Loucy (cell line): ENCODE data around the gene SPDYE2.
"Not testable (repeated sequence)": the region's sequence is repeated elsewhere in the genome, so short reads cannot be mapped to it uniquely, and the experiment has no call there.

ENCODE experiments used
- H2AFZ ChIP-seq: fragments of 200-600 bp; sonication (generic); 2 replicates; pipeline ENCODE4 v1.6.0; 2016; ENCODE audit warnings: antibody characterized with exemption, mild to moderate bottlenecking, low read length, moderate library complexity
- H3F3A ChIP-seq: fragments of 200-600 bp; 2 replicates; pipeline ENCODE4 v1.6.0; 2016; ENCODE audit warnings: antibody characterized with exemption, low read depth, mild to moderate bottlenecking
- H3K27me3 ChIP-seq: fragments of 200-600 bp; sonication (generic); 2 replicates; pipeline ENCODE4 v1.6.1; 2014; ENCODE audit warnings: low read length, mild to moderate bottlenecking; ENCODE audit not compliant: insufficient read depth, poor library complexity, severe bottlenecking
- H3K36me3 ChIP-seq: fragments of 200-600 bp; sonication (generic); 2 replicates; pipeline ENCODE4 v1.6.1; 2016; ENCODE audit warnings: low read length; ENCODE audit not compliant: insufficient read depth
- H3K4me1 ChIP-seq: fragments of 200-600 bp; sonication (generic); 2 replicates; pipeline ENCODE4 v1.5.1; 2014; ENCODE audit warnings: low read length, mild to moderate bottlenecking; ENCODE audit not compliant: insufficient read depth, poor library complexity, severe bottlenecking
- H3K4me2 ChIP-seq: fragments of 200-600 bp; sonication (generic); 2 replicates; pipeline ENCODE4 v1.6.0; 2014; ENCODE audit warnings: antibody characterized with exemption, low read length, low read depth, mild to moderate bottlenecking; ENCODE audit not compliant: poor library complexity, severe bottlenecking
- H3K4me3 ChIP-seq: fragments of 200-600 bp; sonication (generic); 2 replicates; pipeline ENCODE4 v1.5.1; 2014; ENCODE audit warnings: low read length, mild to moderate bottlenecking, mixed read lengths; ENCODE audit not compliant: poor library complexity, severe bottlenecking
- H3K79me2 ChIP-seq: fragments of 200-600 bp; sonication (generic); 2 replicates; pipeline ENCODE4 v1.6.1; 2014; ENCODE audit warnings: low read length; ENCODE audit not compliant: insufficient read depth
- H3K9ac ChIP-seq: fragments of 200-600 bp; sonication (generic); 2 replicates; pipeline ENCODE4 v1.6.0; 2014; ENCODE audit warnings: mild to moderate bottlenecking, low read depth, low read length, moderate library complexity; ENCODE audit not compliant: poor library complexity, severe bottlenecking
- H3K9me2 ChIP-seq: fragments of 200-600 bp; sonication (generic); replicated peaks from 2 replicates; pipeline ENCODE4 v1.6.1; 2016; ENCODE audit warnings: low read depth, low read length, mixed read lengths
- H3K9me3 ChIP-seq: fragments of 200-600 bp; sonication (generic); 2 replicates; pipeline ENCODE4 v1.6.1; 2014; ENCODE audit warnings: mild to moderate bottlenecking, antibody characterized with exemption, low read length, low read depth; ENCODE audit not compliant: insufficient read depth
- H4K20me1 ChIP-seq: fragments of 200-600 bp; sonication (generic); 2 replicates; pipeline ENCODE4 v1.6.0; 2014; ENCODE audit warnings: antibody characterized with exemption, low read length, mild to moderate bottlenecking; ENCODE audit not compliant: insufficient read depth, poor library complexity, severe bottlenecking
- CTCF ChIP-seq: fragments of 200-600 bp; sonication (generic); conservative IDR thresholded peaks from 2 replicates; pipeline ENCODE4 v1.5.1; 2014; ENCODE audit warnings: mild to moderate bottlenecking, antibody characterized with exemption, low read length

SPDYE2 gene

GRCh38 chr7:102572261-102573239, 21.5 kb downstream of the SPDYE2 start, which contains the start of gene POLR2J3:
Gene POLR2J3 (minus strand): TSS chr7:102572583. CDS start chr7:102572521, 62 bp downstream.
- not testable (repeated sequence) for H3K9me3 ChIP-seq, H3K9me2 ChIP-seq, H3K79me2 ChIP-seq, H3K27me3 ChIP-seq, H3K36me3 ChIP-seq, H4K20me1 ChIP-seq, H3K4me1 ChIP-seq, H3F3A ChIP-seq
- Histone ChIP-seq H3K9ac (peak within 1 kb of the TSS; percentile 74), H3K4me2 (peak within 1 kb of the TSS; percentile 38), H2AFZ (peak within 1 kb of the TSS; percentile 88; the same call in 1 of the 2 replicates), H3K4me3 (peak within 1 kb of the TSS; percentile 77)
- peak; percentile 35 for TF ChIP-seq CTCF

GRCh38 chr7:102574607-102575006, 23.6 kb downstream of the SPDYE2 start:
- not testable (repeated sequence) for H3K9me2 ChIP-seq, H4K20me1 ChIP-seq, H3K9me3 ChIP-seq, H3F3A ChIP-seq, H3K36me3 ChIP-seq, H3K4me1 ChIP-seq, H3K27me3 ChIP-seq, H3K79me2 ChIP-seq, H3K4me3 ChIP-seq, H3K9ac ChIP-seq, H2AFZ ChIP-seq, H3K4me2 ChIP-seq

- not testable (repeated sequence) for H3F3A ChIP-seq, H3K36me3 ChIP-seq, H3K9me2 ChIP-seq, H2AFZ ChIP-seq, H3K4me2 ChIP-seq, H3K4me1 ChIP-seq, H4K20me1 ChIP-seq, H3K27me3 ChIP-seq, H3K9me3 ChIP-seq, H3K9ac ChIP-seq, H3K4me3 ChIP-seq, H3K79me2 ChIP-seq
Measured at GRCh38 chr7:102576363-102576762, 25.3 kb downstream of the SPDYE2 start.

GRCh38 chr7:102577315-102578240, 26.6 kb downstream of the SPDYE2 start:
- H2AFZ ChIP-seq, H3F3A ChIP-seq, H3K27me3 ChIP-seq, H3K79me2 ChIP-seq, H3K4me1 ChIP-seq, H4K20me1 ChIP-seq, H3K9me3 ChIP-seq, H3K9ac ChIP-seq, H3K36me3 ChIP-seq, H3K4me3 ChIP-seq, H3K4me2 ChIP-seq, H3K9me2 ChIP-seq: not testable (repeated sequence)

- not testable (repeated sequence) for H3K9me3 ChIP-seq, H3K79me2 ChIP-seq, H3K4me2 ChIP-seq
Measured at GRCh38 chr7:102578486-102578885, 27.5 kb downstream of the SPDYE2 start.

GRCh38 chr7:102581722-102582121, 30.7 kb downstream of the SPDYE2 start:
- not testable (repeated sequence) for H3K4me1 ChIP-seq, H3F3A ChIP-seq, H3K27me3 ChIP-seq, H3K9me2 ChIP-seq, H3K9ac ChIP-seq, H2AFZ ChIP-seq, H4K20me1 ChIP-seq, H3K36me3 ChIP-seq, H3K4me2 ChIP-seq, H3K9me3 ChIP-seq, H3K79me2 ChIP-seq, H3K4me3 ChIP-seq

More at GRCh38 chr7:102578486-102578885, 27.5 kb downstream of the SPDYE2 start:
- not testable (repeated sequence) for H3K36me3 ChIP-seq, H3F3A ChIP-seq, H4K20me1 ChIP-seq, H3K27me3 ChIP-seq, H3K4me1 ChIP-seq, H3K9ac ChIP-seq, H3K4me3 ChIP-seq, H3K9me2 ChIP-seq, H2AFZ ChIP-seq
